Stimulated activated CD8-positive, alpha-beta memory T cell treated with anti-CD3 and anti-CD28 coated beads, Interleukin-4, amount 100 ng/mL, for 48 hours (primary cell): Measurements from ENCODE around the gene EIF4E1B.

Experiments
- DNase-seq: peaks from one replicate; pipeline ENCODE4 v3.0.0-alpha.2; 2020

EIF4E1B gene

DNA sequence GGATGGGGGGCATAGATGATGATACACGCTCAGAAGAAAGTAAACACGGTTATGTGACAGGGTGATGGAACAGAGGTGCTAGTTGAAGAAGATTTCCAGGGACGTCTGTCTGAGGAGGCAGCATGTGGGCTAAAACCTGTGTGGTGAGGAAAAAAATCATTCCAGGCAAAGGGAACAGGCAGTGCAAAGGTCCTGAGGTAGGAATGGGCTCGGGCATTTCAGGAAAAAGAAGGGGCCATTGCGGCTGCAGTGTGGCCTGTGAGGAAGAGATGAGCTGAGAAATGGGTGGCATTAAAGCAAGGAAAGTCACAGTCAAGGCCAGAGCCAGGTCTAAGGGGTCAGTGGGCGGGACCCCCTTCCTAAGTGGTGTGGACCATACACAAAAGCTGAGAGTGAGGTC lies 35.0 kb downstream of the EIF4E1B start:
- no peak for DNase-seq

DNA sequence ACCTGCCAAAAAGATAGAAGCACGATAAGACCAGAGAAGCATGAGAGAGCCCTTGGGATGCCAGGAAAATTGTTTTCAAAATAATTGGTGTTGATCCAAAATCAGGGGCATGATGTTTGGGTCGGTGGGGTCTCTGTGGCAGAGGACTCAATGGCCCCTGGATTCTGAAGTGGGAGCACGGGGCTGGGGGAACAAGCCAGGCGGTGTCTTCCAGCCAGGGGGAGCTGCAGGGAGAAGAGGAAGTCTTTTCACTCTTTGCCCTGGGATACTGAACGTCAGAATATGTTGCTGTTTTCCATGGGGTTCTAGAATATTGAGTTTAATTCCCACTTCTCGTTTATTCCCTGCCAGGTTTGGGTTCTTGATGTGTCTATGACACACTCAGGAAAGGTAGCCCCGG lies 37.2 kb downstream of the EIF4E1B start:
- DNase-seq: no peak

DNA sequence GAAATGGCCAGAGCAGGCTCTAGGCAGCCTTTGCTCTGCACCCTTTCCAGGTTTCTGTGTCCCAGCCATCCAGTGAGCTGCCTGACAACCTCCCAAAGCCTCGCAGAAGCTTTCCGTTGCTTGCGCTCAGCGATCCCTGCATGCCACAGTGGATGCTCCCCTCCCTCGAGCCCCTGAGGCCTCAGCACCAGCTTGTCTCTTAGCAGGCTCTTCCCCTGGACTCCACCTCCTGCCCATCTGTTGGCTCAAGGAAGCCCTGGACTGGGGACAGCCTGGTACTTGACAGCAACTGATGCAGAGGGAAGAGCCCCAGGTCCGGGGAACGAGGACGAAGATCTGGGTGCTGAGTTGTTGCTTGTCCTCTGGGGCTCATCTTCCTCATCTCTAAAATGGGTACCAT lies 40.0 kb downstream of the EIF4E1B start:
- DNase-seq: no peak

DNA sequence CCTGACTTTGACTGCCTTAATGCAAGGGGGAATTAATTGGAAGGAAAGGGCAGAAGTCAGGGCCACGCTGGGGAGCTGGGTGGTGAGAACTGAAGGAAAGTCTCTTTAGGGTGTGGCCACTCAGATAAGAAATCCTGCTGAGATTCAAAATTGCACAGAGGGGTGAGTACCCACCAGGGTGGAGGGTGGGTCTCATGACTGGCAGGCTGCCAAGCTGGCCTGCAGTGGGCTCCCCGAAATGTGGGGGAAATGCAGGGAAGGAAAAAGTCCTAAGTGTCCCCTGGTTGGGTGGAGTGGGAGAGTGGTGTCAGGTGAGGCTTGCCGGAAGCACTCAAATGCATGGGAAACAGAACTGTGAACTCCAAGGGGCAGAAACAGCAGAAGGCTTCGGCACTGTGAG lies 40.9 kb downstream of the EIF4E1B start:
- no peak for DNase-seq

DNA sequence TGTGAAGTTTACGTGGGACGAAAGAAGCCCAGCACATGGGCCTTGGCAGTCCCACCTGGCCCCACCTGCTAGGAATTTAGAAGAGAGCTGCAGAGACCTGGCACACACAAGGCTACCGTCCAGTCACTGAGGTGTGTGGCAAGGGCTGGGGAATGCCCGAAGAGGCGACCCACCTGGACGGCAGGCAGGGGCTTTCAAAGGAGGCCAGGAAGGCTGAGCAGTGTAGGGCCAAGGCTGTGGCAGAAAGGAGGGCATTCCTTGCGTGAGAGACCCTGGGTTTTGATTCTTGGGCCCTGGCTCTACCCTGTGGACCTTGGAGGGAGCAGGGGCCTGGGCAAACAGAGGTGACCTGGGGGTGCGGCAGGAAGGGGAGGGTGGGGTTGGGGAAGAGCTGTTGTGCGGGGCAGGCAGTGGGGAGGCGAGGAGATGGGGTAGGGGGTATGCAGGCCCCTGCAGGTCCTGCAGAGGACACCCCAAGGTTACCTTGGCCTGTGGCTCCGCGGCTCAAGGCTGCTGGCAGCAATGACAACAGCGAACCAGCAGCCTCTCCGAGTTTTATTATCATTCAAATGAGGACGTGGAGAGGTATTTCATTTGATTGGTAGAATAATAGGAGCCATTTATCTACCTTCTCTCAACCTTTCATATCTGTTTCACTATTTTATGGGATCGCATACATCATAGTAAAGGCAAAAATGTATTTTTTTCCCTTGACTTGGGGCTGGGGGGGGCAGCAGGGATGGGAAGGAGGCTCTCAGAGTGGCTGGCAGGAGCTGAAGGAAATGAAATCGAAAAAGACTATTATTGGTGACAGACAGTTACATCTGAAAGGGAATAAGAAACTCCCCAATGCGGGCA lies 41.6 kb downstream of the EIF4E1B start:
- no peak for DNase-seq

DNA sequence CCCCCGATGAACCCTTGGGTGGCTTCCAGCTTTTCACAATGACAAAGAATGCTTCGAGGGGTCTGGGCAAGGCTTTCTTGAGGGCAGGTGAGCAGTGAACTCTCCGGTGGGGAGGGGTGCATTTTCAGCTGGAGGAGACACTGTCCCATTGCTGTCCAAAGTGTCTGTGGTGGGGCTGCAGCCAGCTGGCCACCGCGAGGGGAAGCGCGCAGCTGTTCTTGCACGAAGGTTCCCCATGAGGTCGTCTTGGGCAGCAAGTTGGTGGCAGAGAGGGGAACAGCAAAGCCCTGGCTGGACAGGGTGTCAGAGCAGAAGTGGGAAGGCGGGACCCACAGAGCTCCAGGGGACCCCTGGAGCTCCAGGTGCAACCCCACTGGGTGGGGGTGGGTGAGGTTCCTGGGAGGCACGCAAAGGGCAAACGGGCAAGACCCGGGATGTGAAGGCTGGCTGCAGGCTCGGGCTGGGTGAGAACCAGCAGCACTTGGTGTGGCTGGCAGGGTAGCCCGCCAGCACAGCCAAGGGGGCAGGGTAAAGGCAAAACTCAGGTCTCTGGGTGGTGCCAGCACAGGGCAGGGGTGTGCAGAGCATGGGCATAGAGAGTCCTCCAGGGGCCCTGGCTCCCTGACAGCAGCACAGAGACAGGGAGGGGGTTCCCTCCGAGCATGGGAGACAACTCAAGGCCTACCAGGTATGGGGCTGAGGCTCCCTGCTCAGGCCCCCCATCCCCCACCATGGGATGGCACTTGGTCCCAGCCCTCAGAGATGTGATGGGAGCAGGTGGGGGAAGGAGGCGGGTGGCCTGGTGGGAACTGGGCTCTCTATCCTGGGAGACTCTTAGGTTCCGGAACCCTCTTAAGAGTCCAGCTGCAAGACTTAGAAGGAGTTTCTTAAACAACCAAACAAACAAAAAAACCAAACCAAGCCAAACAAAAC lies 43.4 kb downstream of the EIF4E1B start:
- DNase-seq: no peak

DNA sequence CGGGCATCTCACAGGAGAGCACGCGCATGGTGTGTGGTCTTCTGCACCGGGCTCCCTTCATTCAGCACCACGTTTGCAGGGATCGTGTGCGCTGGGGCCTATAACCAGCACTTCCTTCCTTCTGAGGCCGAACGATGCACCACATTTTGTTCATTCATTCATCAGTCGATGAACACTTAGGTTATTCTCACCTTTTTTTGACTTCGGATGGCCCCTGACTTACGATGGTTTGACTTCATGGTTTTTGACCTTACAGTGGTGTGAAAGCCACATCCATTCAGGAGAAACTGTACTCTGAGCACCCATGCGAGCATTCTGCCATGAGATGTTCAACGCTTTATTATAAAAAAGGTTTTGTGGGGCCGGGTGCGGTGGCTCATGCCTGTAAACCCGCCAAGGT lies 44.3 kb downstream of the EIF4E1B start:
- no peak for DNase-seq

DNA sequence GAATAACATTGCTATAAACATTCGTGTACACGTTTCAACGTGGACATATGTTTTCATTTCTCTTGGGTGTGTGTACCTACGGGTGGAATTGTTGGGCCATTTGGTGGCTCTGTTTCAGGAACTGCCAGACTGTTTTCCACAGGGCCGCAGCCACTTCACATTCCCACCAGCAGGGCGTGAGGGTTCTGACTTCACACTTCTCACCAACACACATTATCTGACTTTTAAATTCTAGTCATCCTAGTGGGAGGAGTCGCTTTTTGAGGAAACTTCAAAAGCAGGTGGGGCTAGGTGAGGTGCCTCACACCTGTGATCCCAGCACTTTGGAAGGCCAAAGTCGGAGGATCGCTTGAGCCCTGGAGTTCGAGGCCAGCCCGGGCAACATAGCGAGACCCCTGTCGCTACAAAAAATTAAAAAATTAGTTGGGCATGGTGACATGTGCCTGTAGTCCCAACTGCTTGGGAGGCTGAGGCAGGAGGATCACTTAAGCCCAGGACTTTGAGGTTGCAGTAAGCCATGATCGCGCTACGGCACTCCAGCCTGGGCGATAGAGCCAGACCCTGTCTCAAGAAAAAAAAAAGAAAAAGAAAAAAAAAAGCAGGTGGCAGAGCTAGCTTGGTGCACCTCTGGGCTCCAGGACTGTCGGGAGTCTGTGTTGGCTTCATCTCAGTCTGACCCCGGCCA lies 45.3 kb downstream of the EIF4E1B start:
- no peak for DNase-seq

DNA sequence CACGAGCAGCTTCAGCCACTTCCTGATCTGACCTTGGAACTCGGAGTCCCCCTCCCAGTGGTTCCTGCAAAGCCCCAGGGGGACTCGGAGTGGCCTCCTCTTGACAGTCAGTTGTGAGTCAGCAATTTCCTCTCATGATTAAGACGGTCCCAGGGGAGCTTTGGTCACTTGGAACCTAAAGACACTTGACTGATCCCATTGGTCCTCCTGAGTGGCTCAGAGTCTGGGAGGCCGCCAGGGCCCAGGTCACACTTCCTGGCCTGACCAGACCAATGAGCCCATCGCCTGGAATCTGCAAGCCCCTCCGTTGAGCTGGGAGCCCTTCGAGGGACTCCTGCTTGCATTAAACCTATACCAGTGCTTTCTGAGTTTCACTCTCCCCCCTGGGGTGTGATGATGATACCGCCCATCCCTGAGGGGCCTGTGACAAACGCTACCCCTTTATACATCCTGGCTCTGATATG lies 45.9 kb downstream of the EIF4E1B start:
- no peak for DNase-seq

DNA sequence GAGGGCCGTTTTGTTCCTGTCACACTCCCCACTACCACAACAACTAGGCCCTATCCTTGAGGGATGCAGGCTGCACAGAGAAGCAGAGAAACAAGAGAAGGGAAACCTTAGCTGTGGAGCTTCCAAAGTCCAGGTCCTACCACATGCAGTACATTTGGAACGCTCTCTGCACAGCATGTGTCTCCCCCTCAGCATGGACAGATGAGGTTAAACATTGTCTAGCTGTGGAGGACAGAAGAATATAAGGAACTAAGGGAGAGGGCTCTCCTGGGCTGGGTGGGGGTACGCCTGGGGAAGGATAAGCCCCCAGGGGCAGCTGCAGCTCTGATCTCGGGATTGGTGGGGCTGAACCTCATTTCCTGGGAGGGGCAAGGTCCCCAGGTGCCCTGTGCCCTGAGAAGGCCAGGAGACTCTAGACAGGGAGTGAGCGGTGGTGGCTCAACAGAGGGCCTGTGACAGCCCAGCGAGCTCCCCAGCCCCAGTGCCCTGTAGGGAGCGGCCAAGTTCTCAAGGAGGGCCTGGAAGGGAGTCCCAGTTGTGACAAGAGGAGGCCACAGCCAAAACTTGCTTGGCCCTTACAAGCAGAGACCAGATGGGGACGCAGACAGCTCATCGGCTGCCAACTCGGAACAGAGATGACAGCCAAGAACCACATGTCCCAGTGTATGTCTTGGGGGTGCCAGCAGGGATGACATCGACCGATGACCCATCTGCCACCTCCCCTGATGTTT lies 46.9 kb downstream of the EIF4E1B start:
- no peak for DNase-seq

DNA sequence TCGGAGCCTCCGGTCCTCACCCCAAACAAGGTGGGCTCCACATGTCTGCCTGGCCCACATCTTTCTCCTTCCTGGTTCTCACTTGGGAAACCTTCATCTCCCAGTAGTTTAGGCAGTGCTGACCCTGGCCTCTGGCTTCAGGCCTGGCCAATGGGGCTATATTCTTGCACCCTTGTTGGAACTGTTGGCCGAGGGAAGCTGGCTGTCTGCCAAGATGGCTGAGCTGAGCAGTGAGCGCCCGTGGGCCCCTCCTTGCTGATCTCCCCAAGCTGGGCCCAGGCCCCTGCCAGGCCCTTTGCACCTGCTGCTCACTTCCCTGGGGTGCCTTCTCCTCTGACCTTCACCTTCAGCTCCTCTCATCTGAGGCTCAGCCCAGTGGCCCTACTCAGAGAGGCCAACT lies 48.1 kb downstream of the EIF4E1B start:
- DNase-seq: no peak

DNA sequence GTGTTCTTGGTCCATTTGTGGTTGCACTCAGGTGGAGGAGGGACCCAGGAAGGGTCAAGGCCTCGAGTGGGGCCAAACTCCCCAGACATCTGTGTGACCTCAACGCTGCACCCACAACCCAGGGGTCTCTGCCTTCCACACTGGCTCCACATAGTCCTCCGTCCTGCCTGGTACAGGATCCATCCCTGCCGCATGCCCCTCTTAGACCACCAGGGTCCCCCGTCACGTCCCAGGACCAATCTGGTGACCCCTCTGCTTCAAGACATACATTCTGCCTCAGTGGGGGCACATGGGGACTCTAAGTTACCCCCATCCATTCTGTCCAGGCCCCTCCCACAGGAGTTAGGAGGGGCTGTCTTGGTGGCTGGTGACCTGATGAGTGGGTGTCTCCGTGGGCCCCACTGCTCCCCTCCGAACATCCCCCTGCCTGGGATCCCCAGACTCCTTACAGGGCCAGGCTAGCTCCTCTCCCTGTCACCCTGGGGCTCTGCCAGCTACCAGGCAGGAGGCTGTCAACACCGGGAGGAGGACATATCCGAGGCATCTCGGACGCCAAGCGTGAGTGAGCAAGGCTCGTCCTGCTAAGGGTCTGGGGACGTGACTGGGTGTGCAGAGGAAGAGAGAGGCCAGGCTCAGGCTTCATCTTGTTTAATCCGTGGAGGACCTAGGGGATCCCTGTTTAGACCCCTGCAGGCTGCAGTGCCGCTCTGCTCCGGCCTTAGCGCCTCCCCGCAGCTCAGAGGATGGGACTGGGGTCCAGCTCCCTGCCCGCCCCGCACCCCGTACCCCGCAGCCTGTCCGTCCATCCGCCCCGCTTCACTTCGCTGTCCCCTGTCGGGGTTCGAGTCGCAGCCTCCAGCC lies 49.1 kb downstream of the EIF4E1B start:
- DNase-seq: no peak

DNA sequence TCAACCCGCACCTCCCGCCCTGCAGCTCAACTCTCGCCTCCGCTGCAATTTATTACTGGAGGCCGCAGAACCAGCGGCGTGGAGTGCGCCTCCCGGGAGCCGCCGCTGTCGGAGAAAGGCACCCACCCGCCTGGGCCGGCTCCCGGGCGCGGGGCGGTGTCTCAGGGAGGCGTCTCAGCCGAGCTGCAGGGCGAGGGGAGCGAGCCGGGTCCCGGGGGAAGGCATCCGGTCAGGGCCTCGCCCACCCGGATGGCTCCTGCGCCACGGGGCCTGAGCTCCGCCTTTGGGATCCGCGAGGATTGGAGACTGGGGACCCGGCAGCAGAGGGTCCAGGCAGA lies 49.7 kb downstream of the EIF4E1B start:
- no peak for DNase-seq

DNA sequence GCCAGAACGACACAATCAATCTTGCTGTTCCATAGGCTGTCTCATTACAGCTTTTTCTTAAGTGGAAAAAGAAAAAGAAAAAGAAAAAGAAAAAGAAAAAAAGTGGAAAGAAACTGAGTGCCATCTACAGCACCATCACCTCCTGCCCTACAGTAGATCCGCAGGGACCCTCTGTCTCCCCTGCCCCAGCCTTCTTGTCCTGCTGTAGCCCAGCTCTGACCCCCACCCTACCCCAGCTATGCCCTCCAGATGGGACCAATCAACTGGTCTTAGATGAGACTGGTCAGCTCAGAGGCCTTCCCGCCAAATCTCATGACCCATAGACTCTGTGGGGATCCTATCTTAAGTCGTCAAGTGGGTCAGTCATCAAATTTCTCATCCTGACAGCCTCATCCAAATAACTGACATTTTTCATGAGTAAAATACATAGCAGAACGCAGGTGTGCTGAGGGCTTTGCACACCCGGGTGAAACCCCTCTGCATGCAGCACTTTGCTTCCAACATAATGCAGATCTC lies 51.6 kb downstream of the EIF4E1B start:
- no peak for DNase-seq

DNA sequence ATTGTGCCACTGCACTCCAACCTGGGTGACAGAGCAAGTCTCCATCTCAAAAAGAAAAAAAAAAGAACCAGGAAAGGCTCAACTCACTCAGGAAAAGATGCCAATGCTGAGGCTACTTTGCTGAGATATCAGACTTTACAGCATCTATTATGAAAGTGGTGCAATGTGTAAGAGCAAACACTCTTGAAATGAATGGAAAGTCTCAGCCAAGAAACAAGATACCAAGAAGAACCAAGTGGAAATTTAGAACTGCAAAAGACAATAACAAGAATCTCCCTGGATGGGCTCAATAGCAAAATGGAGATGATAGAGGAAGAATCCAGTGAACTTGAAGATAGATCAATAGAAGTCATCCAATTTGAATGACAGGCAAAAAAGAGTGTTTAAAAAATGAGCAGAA lies 54.5 kb downstream of the EIF4E1B start:
- no peak for DNase-seq

DNA sequence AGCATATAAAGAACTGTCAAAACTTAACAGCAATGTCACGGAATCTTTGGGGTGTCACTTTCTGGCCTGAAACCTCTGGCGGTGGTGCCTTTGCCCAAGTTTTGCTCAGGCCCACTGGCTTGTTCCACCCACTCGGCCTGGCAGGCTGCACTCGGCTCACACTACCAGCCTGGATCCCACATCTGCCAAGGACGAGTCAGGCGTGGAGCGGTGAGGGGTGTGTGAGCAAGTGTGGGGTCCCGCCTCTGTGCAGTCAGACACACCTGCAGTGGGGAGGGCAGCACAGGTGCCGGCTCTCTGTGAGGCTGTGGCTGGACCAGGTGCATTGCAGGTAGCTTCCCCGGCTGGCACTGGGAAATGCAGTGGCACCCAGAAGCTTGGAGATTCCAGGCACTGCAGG lies 56.8 kb downstream of the EIF4E1B start:
- no peak for DNase-seq

DNA sequence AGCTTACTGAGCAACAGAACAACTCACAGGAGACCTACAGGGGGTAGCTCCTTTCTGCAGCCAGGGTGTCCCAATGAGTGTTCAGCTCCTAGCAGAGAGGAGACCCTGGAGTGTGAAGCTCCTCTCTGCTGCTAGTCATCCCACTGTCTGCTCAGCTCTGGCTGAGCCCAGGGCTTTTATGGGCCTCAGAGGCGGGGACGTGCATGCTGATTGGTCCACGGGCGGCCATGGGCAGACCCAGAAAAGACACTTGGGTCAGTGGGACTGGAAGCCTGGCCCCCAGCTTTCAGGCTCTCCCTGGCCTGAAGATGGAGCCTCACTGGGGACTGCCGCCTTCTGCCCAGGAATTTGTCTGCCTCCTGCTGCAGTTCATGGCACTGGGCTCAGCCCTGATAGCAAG lies 57.4 kb downstream of the EIF4E1B start:
- DNase-seq: no peak

DNA sequence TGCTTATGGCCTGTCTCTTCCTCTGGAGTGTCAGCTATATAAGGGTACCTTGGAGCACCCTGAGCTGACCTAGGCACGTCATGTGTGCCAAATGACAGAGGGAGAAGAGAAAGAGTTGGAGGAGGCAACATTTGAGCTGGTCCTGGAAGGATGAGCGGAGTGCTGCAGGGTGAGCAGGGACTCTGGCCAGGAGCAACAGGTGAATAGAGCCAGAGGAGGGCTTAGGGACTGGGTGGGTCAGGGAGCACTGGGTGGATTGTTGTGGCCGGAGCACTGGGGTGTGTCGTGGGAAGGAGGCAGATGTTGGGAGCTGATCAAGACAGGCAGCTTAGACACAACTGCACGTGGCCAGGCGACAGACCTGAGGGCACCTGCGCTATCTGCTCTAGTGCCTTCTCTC lies 60.4 kb downstream of the EIF4E1B start:
- DNase-seq: no peak

DNA sequence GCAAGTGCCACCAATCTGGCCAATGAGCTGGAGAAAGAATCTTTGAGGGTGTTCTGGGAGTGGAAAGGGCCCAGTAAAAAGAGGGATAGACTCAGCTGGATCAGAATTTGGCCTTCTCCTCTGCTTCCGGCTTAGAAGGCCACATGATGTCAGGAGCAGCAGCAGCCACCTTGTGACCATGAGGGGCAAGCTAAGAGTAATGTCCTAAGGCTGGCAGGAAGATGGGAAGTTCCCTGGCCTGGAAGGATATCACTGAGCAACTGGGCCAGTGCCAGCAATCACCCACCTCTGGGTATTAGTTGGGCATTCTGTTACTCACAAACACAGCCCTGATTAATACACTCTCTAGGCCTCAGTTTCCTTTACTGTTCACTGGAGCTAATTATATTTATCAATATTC lies 61.0 kb downstream of the EIF4E1B start:
- DNase-seq: no peak

DNA sequence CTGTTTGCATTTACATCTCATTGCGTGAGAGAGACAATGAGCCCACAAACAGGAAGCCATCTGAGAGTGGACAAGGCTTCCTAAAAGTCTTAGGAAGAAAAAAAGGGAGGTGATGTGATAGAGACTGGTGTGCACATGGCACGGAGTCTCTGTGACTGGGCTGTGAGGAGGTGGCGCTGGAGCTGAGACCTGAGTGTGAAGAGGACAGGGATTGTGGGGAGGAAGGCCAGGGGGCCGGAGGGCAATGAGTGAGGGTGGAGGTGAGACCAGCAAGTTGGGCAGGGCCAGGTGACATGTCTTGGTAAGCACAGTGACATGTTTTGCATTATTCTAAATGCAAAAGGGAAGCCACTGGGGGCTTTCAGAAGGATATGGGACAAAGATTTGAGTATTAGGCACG lies 61.9 kb downstream of the EIF4E1B start:
- no peak for DNase-seq

DNA sequence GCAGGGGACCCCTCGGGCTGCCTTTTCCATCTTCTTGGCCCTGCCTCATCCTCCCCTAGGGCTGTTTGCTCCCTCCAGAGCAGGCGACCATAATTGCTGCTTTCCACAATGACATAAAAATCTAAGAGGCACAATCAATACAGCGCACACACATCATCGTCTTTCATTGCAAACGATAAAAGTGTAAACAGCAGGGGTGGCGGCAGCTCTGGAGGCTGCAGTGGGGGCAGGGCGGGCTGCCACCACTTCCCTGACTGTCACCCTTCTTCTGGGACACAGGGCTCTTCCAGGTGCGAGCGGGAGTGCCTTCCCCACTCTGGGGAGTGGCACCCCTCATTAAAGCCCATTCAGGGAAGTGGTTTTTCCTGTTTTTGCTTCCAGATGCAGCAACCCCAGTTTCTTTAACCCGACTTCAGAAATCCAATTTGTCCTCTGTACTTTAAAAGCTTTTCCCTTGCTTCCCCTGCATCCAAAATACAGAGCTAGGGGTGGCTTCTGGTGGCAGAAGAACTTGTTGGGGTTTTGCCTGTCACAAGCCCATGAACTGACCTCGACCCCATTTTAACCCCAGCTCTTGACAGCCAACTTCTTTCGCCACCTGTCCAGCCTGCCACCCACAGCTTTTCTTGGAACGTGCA lies 62.5 kb downstream of the EIF4E1B start:
- no peak for DNase-seq
